NCI-H1436 (cell line): ENCODE results near the gene MED15.
"Not testable (repeated sequence)": the region's sequence is repeated elsewhere in the genome, so short reads cannot be mapped to it uniquely, and the experiment has no call there.

Experiments used
- DNase-seq: peaks from one replicate; lab custom pipeline; 2025; lab: John Stamatoyannopoulos, UW

Gene MED15

GRCh38 chr22:20484948-20485683 is 22.3 kb upstream of the MED15 start:
- DNase-seq, result no peak

GRCh38 chr22:20486229-20486628 is 21.2 kb upstream of the MED15 start:
- no peak for DNase-seq

GRCh38 chr22:20487715-20488114 is 19.7 kb upstream of the MED15 start:
- no peak for DNase-seq

- DNase-seq, result no peak
These were observed 18.5 kb upstream of the MED15 start for GRCh38 chr22:20488946-20489345.

DNA sequence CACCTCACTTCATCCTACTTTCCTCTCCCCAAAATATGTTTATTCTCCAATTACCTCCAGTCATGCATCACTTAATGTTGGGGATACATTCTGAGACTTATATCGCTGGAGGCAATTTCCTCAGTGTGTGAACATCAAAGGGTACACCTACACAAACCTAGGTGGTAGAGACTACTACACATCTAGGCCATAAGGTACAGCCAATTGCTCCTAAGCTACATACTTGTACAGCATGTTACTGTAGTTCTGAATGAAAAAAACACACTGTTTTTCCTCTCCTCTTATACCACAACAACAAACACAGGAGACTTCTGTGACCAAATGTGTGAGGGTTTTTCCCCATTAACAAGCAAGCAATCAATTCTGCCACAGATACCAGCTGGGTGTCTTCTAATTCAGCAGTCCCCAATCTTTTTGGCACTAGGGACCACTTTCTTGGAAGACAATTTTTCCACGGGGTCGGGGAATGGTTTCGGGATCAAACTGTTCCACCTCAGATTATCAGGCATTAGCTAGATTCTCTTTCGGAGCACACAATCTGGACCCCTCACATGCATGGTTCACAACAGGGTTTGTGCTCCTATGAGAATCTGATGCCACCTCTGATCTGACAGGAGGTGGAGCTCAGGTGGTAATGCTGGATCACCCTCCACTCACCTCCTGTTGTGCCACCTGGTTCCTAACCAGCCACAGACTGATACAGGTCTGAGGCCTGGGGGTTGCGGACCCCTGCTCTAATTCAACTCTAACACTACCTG is 17.0 kb upstream of the MED15 start:
- no peak for DNase-seq

DNA sequence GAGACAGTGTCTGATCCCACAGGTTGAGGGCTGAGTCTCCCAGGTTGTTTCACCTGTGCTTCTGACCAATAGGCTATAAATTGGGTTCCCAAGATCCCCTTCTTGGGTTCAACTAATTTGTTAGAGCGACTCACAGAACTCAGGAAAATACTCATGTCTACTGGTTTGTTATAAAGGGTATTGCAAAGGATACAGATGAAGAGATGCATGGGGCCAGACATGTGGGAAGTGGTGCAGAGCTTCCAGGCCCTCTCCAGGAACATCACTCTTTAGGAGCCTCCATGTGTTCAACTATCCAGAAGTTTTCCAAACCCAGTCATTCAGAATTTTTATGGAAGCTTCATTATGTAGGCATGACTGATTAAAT is 16.5 kb upstream of the MED15 start:
- no peak for DNase-seq

DNA sequence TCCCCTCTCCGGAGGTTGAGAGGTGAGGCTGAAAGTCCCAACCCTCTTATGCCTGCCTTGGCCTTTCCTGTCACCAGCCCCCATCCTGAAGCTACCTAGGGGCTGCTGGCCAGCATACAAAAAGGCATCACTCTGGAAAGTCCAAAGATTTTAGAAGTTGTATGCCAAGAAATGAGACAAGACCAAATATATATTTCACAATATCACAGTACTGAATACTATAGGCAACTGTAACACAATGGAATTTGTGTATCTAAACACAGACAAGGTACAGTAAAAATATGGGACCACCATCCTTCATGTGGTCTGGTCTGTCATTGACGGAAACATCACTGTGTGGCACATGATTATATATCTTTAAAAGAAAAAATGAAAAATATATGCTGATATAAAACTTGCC is 16.1 kb upstream of the MED15 start:
- DNase-seq, result no peak

- peak; percentile 51 for DNase-seq
These were observed 12.2 kb upstream of the MED15 start, which contains the start of gene KLHL22 for GRCh38 chr22:20494978-20495860. TSS of gene KLHL22 (minus strand) at chr22:20495795. CDS start at chr22:20489211, 6,584 bp downstream.

- DNase-seq, result peak; percentile 86
These were observed 11.3 kb upstream of the MED15 start for GRCh38 chr22:20495861-20496681.

- DNase-seq, result no peak
These were observed 10.0 kb upstream of the MED15 start for GRCh38 chr22:20497426-20497825.

DNA sequence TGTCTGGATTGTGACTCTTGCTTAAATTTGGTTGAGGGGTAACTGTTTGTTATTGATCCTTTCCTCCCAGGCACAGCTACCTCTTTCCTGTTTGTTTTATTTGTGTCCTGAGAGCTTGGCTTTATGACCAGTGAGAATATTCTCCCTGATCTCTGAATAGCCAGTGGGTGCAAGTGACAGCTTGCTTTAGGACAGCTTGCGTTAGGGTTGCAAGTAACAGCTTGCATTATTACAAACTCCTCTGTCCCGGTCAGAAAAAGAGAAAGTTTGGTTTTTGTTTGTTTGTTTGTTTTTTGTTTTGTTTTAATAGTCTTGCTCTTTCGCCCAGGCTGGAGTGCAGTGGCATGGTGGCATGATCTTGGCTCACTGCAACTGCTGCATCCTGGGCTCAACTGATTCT is 8.5 kb upstream of the MED15 start:
- no peak for DNase-seq

- no peak for DNase-seq
These were observed 7.6 kb upstream of the MED15 start for GRCh38 chr22:20499769-20500168.

DNA sequence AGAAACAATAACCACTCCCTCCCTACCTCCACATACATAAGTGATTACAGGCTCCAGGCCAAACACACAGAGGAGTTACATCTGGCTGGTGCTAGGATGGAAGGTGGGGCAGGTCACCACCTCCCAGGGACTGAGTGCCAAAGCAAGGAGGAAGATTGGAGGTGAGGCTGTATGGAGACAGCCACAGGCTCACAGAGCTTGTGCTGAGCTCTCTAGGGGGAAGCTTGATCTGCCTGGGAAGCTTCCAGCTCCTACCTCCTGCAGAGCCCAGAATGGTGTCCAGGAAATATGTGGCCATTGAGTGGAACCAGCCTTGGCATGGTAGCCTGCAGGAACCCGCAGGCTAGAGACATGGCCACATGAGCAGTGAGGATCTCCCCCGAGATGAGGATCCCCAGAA is 3.6 kb upstream of the MED15 start:
- no peak for DNase-seq

DNA sequence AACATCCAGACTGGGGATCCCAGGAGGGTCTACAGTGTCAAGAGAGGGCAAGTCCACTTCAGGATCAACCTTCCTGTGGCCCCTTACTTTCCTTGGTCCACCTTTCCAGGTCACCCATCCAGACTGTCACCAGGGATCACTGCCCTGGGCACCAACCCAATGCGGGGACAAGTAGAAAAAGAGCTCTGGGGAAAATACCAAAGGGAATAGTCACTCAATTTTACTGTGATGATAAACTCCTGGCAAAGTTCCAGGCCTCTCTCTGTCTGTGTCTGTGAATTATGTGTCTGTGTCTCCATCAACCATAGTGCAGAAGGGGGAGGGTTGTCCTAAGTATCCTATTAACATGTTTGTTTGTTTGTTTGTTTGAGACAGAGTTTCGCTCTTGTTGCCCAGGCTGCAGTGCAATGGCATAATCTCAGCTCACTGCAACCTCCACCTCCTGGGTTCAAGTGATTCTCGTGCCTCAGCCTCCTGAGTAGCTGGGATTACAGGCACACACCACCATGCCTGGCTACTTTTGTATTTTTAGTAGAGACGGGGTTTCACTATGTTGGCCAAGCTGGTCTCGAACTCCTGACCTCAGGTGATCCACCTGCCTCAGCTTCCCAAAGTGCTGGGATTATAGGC is 3.0 kb upstream of the MED15 start:
- not testable (repeated sequence) for DNase-seq

DNA sequence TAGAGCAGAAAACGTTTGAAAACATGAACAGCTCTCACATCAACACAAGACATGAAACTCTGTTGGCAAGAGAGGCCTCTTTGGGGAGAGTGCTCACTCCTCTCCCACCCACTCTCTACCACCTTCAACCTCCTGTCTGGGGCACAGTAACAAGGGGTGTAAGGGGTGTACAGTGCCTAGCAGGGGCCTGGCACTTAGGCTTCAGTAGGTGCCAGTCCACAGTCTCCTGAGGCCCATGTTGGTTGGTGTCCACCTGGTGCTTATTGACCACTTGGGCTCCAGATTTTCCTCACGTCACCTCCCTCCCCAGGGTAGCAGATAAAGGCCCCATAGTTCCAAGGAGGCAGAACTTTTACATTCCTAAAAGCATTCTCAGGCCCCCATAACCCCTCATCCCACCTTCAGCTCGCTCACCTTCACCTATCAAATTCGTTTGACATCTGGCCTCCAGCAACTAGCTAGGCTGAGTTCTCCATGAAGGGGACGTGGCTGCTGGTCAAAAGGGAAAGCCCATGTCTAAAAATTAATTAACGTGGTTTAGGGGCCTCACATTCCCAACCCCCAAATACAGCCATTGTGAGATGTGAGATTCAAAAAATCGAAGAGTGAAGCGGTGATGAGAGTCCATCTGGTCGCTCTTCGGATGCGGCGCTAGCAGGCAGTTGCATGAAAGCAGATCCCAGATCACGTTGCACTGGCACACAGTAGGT is 712 bp upstream of the MED15 start:
- DNase-seq, result no peak

DNA sequence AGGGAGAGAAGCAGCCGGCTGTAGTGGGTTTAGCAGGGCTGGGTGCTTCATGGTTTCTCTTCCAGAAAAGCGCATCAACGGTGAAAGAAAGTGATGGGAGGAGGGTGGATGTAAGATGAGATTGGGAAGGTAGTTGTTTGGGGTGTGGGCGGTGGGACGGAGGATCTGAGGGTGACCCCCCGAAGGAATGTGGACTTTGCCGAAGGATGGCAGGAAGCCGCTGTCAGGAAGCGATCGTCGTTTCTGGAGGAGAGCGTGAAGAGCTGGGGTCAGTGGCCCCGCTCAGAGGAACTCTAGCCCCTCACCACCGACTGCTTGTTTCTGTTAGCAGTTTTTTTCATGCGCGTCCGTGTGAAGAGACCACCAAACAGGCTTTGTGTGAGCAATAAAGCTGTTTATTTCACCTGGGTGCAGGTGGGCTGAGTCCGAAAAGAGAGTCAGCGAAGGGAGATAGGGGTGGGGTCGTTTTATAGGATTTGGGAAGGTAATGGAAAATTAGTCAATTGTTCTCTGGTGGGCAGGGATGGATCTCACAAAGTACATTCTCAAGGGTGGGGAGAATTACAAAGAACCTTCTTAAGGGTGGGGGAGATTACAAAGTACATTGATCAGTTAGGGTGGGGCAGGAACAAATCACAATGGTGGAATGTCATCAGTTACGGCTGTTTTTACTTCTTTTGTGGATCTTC is 801 bp downstream of the MED15 start:
- DNase-seq, result not testable (repeated sequence)

- no peak for DNase-seq
These were observed 1.4 kb downstream of the MED15 start for GRCh38 chr22:20508815-20509271.

DNA sequence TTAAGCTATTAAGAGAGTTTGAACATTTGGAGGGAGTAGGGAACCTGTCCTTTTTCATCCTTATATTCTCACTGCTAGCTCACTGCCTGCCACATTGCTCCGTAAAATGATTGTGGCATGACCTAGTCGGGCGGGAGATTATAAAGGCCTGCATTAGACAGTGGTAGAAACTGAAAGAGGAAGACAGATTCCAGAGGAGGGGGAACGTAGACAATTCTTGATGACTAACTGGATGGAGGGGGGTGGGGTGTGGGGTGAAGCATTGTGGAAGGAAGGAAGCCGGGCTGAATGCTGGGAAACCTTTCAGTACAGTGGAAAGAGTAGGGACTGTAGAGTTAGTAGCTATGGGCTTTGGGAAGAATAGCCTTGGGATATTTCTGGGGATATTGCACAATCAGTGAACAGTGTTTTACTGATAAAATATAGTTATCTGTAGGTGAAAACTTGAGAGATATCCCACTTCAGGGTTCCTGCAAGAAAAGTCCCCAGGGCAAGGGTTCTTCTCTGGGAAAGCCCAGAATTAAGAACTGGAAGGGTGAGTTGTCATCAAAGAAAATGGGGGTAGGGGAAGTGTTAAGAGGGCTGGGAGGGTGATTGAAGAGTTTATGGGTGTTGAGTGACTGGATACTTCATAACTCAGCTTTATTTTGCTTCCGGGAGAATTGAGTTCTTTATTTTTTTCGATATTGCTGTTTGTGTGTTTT is 2.1 kb downstream of the MED15 start:
- no peak for DNase-seq
